ENCODE results near the gene PDZRN3. TPM values are rescaled to one million over a fixed set of nuclear protein-coding genes. Genes with fewer than 3 reads are reported as not detected.

The PDZRN3 gene
- total RNA-seq, 1 donor from 2014 or later: 50.6 TPM

DNA sequence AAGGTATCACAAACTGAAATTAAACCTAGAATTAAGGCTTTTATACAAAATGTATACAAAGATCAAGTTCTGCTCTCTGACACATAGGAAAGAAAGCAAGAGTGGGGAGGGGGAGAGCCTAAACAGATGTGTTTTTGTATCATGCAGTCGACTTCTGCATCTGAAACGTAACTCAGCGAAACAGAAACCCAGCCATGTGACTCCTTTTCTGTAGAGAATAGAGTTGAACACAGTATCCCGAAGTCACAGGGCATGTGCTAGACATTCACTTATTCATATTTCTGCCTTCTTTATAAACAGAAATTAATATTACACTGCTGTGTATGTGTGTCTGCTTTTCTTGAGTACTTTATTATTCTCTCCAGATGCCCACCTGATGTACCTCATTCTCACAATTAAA, 121.0 kb downstream of the PDZRN3 start:
- Histone ChIP-seq H3K36me3 (ENCODE audit: control insufficient read depth in 3 of 3, insufficient read depth in 3 of 3, low read length in 3 of 3) (no peaks in the 10 kb centered on the region), H3K4me1 (ENCODE audit: control insufficient read depth in 3 of 3, insufficient read depth in 3 of 3, low read length in 3 of 3) (peaks cover 16 to 25% (median 22%) of the 10 kb centered on the region in 3 donors), H3K9me3 (ENCODE audit: control insufficient read depth in 3 of 3, low read length in 3 of 3) (no peaks in the 10 kb centered on the region), H3K9ac (ENCODE audit: low read depth in 1 of 3, low read length in 3 of 3) (peak overlapping the region; percentile 3 to 55 (median 51)), H3K27ac (ENCODE audit: low read depth, low read length) (peak overlapping the region; percentile 27), H3K27me3 (ENCODE audit: control insufficient read depth in 3 of 3, insufficient read depth in 3 of 3, low read length in 3 of 3) (no peaks in the 10 kb centered on the region), H3K4me3 (ENCODE audit: low read length in 3 of 3) (peak overlapping the region in 1 of 3 donors; percentile 27)

GRCh38 chr3:73502609-73503583, 121.8 kb downstream of the PDZRN3 start:
- Histone ChIP-seq H3K27me3 (ENCODE audit: control insufficient read depth in 3 of 3, insufficient read depth in 3 of 3, low read length in 3 of 3) (no peaks in the 10 kb centered on the region), H3K9me3 (ENCODE audit: control insufficient read depth in 3 of 3, low read length in 3 of 3) (no peaks in the 10 kb centered on the region), H3K9ac (ENCODE audit: low read depth in 1 of 3, low read length in 3 of 3) (peak overlapping the region in 1 of 3 donors; percentile 55), H3K27ac (ENCODE audit: low read depth, low read length) (peak overlapping the region; percentile 27), H3K4me1 (ENCODE audit: control insufficient read depth in 3 of 3, insufficient read depth in 3 of 3, low read length in 3 of 3) (peaks cover 11 to 23% (median 21%) of the 10 kb centered on the region in 3 donors), H3K36me3 (ENCODE audit: control insufficient read depth in 3 of 3, insufficient read depth in 3 of 3, low read length in 3 of 3) (no peaks in the 10 kb centered on the region), H3K4me3 (ENCODE audit: low read length in 3 of 3) (no peak overlapping the region)

DNA sequence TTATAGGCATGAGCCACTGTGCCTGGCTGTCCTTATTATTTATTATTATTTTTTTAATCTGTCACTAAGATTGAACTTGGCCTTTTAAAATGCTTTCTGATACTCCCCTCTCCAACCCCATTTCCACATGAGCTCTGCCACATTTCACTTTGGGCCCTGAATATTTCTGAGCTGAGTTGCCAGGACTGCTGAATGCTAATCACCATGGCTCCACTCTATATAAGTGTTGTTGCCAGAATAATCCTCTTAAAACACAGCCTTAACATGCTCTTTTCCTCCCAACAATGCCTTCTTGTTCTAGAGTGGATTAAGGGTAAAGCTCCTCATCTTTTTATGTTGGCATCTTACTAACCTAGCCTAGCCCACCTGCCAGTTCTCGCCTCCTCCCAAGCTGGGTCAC, 124.4 kb downstream of the PDZRN3 start:
- Histone ChIP-seq H3K27me3 (ENCODE audit: control insufficient read depth in 3 of 3, insufficient read depth in 3 of 3, low read length in 3 of 3) (no peaks in the 10 kb centered on the region), H3K36me3 (ENCODE audit: control insufficient read depth in 3 of 3, insufficient read depth in 3 of 3, low read length in 3 of 3) (no peaks in the 10 kb centered on the region), H3K4me3 (ENCODE audit: low read length in 3 of 3) (no peak overlapping the region), H3K9me3 (ENCODE audit: control insufficient read depth in 3 of 3, low read length in 3 of 3) (no peaks in the 10 kb centered on the region), H3K9ac (ENCODE audit: low read depth in 1 of 3, low read length in 3 of 3) (no peak overlapping the region), H3K4me1 (ENCODE audit: control insufficient read depth in 3 of 3, insufficient read depth in 3 of 3, low read length in 3 of 3) (peaks cover 11 to 23% (median 21%) of the 10 kb centered on the region in 3 donors), H3K27ac (ENCODE audit: low read depth, low read length) (no peak overlapping the region)

GRCh38 chr3:73499787-73500186, 125.0 kb downstream of the PDZRN3 start:
- Histone ChIP-seq H3K9me3 (ENCODE audit: control insufficient read depth in 3 of 3, low read length in 3 of 3) (no peaks in the 10 kb centered on the region), H3K27me3 (ENCODE audit: control insufficient read depth in 3 of 3, insufficient read depth in 3 of 3, low read length in 3 of 3) (no peaks in the 10 kb centered on the region), H3K36me3 (ENCODE audit: control insufficient read depth in 3 of 3, insufficient read depth in 3 of 3, low read length in 3 of 3) (no peaks in the 10 kb centered on the region), H3K27ac (ENCODE audit: low read depth, low read length) (no peak overlapping the region), H3K4me3 (ENCODE audit: low read length in 3 of 3) (no peak overlapping the region), H3K9ac (ENCODE audit: low read depth in 1 of 3, low read length in 3 of 3) (no peak overlapping the region), H3K4me1 (ENCODE audit: control insufficient read depth in 3 of 3, insufficient read depth in 3 of 3, low read length in 3 of 3) (peaks cover 10 to 22% (median 18%) of the 10 kb centered on the region in 3 donors)

- H3K27me3 ChIP-seq (ENCODE audit: control insufficient read depth in 3 of 3, insufficient read depth in 3 of 3, low read length in 3 of 3): no peaks in the 10 kb centered on the region
- H3K36me3 ChIP-seq (ENCODE audit: control insufficient read depth in 3 of 3, insufficient read depth in 3 of 3, low read length in 3 of 3): no peaks in the 10 kb centered on the region
- H3K27ac ChIP-seq (ENCODE audit: low read depth, low read length): no peak overlapping the region
- H3K4me1 ChIP-seq (ENCODE audit: control insufficient read depth in 3 of 3, insufficient read depth in 3 of 3, low read length in 3 of 3): peaks cover 3 to 18% (median 11%) of the 10 kb centered on the region in 3 donors
- H3K9ac ChIP-seq (ENCODE audit: low read depth in 1 of 3, low read length in 3 of 3): no peak overlapping the region
- no peaks in the 10 kb centered on the region for H3K9me3 ChIP-seq (ENCODE audit: control insufficient read depth in 3 of 3, low read length in 3 of 3)
- no peak overlapping the region for H3K4me3 ChIP-seq (ENCODE audit: low read length in 3 of 3)
Measured at GRCh38 chr3:73498764-73499622, 125.7 kb downstream of the PDZRN3 start.

DNA sequence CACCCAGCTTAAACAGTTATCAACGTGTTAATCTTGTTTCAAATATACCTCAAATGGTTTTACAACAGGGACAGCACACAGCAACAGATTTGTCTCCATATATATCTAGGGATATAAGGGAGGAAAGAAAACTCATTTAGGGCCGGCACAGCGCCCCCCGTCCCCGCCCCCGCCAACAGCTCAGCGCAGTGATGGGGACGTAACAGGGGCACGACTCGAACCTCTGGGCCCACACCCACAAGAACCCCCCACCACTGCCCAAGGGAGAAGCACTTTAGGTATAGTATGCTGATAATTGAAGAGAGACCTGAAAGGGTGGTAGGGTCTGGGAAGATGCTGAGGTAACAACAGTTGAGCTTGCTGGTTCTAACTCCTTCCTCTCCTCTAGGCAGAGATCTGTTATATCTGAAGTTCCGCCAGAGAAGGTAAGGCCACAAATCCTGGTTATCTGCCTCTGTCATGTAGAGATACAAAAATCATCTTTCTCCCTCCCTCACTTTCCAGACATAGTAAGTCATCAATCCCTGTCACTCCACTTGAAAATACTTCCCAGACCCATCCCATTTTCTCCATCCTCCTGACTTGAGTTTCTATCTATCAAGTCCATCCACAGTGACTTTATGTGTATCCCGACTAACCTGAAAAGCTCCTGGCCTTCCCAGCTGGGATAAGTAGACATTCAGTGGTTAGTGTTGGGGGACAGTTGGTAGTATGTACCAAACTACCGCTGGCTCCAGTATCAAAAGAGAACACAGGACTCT, 126.9 kb downstream of the PDZRN3 start:
- H3K27me3 ChIP-seq (ENCODE audit: control insufficient read depth in 3 of 3, insufficient read depth in 3 of 3, low read length in 3 of 3): no peaks in the 10 kb centered on the region
- no peaks in the 10 kb centered on the region for H3K36me3 ChIP-seq (ENCODE audit: control insufficient read depth in 3 of 3, insufficient read depth in 3 of 3, low read length in 3 of 3)
- H3K27ac ChIP-seq (ENCODE audit: low read depth, low read length): no peak overlapping the region
- peaks cover 5 to 19% (median 9%) of the 10 kb centered on the region in 3 donors for H3K4me1 ChIP-seq (ENCODE audit: control insufficient read depth in 3 of 3, insufficient read depth in 3 of 3, low read length in 3 of 3)
- H3K9me3 ChIP-seq (ENCODE audit: control insufficient read depth in 3 of 3, low read length in 3 of 3): no peaks in the 10 kb centered on the region
- no peak overlapping the region for H3K9ac ChIP-seq (ENCODE audit: low read depth in 1 of 3, low read length in 3 of 3)
- no peak overlapping the region for H3K4me3 ChIP-seq (ENCODE audit: low read length in 3 of 3)

DNA sequence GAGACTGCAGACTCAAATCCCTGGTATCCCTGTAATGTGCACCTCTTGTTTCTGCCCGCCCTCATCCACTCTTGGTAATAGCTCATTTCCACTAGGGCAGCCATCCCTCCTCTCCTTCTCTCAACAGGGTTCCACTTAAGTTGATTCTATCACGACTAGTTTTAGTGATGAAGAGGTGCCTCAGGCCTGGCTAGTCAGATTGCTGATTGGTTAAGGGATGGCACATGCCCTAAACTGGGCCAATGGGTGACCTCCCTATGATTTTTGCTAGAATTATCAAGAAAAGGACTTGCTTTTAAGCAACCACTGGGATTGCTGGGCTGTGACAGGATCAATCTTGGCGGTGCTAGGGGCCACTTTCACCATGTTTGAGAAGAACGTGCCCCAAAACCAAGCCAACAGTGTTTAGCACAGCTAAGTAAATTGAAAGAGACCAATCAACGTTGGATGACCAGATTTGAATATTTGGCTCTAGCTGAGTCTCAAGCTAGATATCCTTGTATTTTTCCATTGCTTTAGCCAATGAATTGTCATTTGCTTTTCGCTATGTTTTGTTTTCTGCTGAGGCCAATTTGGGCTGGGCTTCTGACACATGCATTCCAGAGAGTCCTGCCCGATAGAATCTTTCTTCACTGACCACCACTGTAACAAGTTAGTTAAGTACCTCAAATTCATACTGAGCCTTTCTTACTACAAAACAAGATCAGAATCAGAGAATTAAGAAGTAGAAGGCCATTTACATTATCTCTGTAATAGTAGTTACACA, 131.0 kb downstream of the PDZRN3 start:
- Histone ChIP-seq H3K9me3 (ENCODE audit: control insufficient read depth in 3 of 3, low read length in 3 of 3) (no peaks in the 10 kb centered on the region), H3K27ac (ENCODE audit: low read depth, low read length) (no peak overlapping the region), H3K36me3 (ENCODE audit: control insufficient read depth in 3 of 3, insufficient read depth in 3 of 3, low read length in 3 of 3) (no peaks in the 10 kb centered on the region), H3K27me3 (ENCODE audit: control insufficient read depth in 3 of 3, insufficient read depth in 3 of 3, low read length in 3 of 3) (no peaks in the 10 kb centered on the region), H3K4me1 (ENCODE audit: control insufficient read depth in 3 of 3, insufficient read depth in 3 of 3, low read length in 3 of 3) (peaks cover 27 to 38% (median 33%) of the 10 kb centered on the region in 3 donors), H3K9ac (ENCODE audit: low read depth in 1 of 3, low read length in 3 of 3) (no peak overlapping the region), H3K4me3 (ENCODE audit: low read length in 3 of 3) (no peak overlapping the region)

DNA sequence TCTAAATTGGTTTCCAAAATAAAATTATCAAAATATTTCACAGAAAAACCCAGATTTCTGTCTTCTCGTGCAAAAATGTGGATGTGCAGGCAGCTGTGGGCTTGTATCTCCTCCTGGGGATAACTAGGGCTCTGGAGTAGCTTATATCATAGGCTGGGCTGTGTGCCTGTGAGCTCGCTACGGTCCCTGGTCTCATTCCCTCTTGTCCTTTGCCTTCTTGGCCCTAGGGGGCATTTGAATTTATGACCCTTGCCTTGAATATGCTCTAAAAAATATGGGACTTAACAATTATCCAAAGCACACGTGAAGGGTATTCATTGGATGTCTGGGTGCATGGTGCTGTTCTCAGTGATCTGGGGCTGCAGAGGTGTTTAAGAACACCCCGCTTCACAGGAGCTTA, 132.6 kb downstream of the PDZRN3 start:
- H3K9me3 ChIP-seq (ENCODE audit: control insufficient read depth in 3 of 3, low read length in 3 of 3): no peaks in the 10 kb centered on the region
- no peak overlapping the region for H3K4me3 ChIP-seq (ENCODE audit: low read length in 3 of 3)
- H3K4me1 ChIP-seq (ENCODE audit: control insufficient read depth in 3 of 3, insufficient read depth in 3 of 3, low read length in 3 of 3): peaks cover 31 to 48% (median 33%) of the 10 kb centered on the region in 3 donors
- H3K36me3 ChIP-seq (ENCODE audit: control insufficient read depth in 3 of 3, insufficient read depth in 3 of 3, low read length in 3 of 3): no peaks in the 10 kb centered on the region
- H3K27ac ChIP-seq (ENCODE audit: low read depth, low read length): no peak overlapping the region
- H3K27me3 ChIP-seq (ENCODE audit: control insufficient read depth in 3 of 3, insufficient read depth in 3 of 3, low read length in 3 of 3): no peaks in the 10 kb centered on the region
- no peak overlapping the region for H3K9ac ChIP-seq (ENCODE audit: low read depth in 1 of 3, low read length in 3 of 3)

GRCh38 chr3:73491287-73491662, 133.5 kb downstream of the PDZRN3 start:
- no peak overlapping the region for H3K27ac ChIP-seq (ENCODE audit: low read depth, low read length)
- no peaks in the 10 kb centered on the region for H3K27me3 ChIP-seq (ENCODE audit: control insufficient read depth in 3 of 3, insufficient read depth in 3 of 3, low read length in 3 of 3)
- no peaks in the 10 kb centered on the region for H3K36me3 ChIP-seq (ENCODE audit: control insufficient read depth in 3 of 3, insufficient read depth in 3 of 3, low read length in 3 of 3)
- H3K4me3 ChIP-seq (ENCODE audit: low read length in 3 of 3): no peak overlapping the region
- no peak overlapping the region for H3K9ac ChIP-seq (ENCODE audit: low read depth in 1 of 3, low read length in 3 of 3)
- no peaks in the 10 kb centered on the region for H3K9me3 ChIP-seq (ENCODE audit: control insufficient read depth in 3 of 3, low read length in 3 of 3)
- peaks cover 31 to 48% (median 33%) of the 10 kb centered on the region in 3 donors for H3K4me1 ChIP-seq (ENCODE audit: control insufficient read depth in 3 of 3, insufficient read depth in 3 of 3, low read length in 3 of 3)

Data from skeletal muscle tissue (tissue), 4 donors.